CD1c-positive myeloid dendritic cell (primary cell): Measurements from ENCODE around the gene NCAM2.

ENCODE experiments used
- DNase-seq: peaks from one replicate; pipeline ENCODE4 v3.0.0-alpha.2; 2016; ENCODE audit errors: extremely low spot score

The NCAM2 gene

DNA sequence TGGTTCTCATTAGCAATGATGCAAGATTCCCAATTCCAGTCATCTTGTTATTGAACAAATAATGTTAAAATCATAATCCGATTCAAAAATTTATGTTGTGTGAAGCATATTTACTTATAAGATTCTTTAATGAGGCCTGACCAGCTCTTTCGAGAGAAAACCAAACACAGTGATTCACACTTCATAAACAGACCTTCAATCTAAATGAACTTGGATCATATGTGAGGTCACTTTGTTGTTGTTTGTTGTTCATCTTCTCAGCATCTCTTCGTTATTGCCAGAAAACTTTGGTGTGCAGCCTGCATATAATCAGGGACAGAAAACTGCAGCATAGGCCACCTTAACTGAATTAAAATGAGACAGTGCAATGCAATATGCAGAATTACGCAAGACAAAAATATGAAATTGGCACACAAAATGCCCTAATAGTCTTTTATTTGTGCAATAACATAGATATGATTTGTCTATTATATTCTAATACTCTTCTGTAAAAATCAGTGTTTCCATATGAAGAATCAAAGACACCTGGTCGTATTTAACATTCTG is 30.1 kb downstream of the NCAM2 start:
- DNase-seq: no peak

DNA sequence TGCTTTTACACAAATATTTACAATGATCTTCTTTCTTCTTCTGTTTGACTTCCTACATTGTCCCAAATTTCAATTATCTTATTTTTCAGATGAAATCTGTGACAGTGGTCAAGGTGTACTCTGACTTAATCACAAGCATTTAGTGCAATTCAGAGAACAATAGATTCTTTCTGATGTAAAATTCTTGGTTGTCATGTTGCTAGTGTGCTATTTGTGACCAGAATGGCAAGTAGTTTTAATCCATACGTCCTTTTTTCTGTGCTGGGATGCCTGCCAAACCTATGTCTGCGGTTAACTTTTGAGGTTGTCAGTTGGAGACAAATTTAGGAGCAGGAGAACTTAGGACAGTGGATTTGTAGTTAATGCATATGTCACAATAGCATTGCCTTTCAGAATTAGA is 31.0 kb downstream of the NCAM2 start:
- peak; percentile 7 for DNase-seq

DNA sequence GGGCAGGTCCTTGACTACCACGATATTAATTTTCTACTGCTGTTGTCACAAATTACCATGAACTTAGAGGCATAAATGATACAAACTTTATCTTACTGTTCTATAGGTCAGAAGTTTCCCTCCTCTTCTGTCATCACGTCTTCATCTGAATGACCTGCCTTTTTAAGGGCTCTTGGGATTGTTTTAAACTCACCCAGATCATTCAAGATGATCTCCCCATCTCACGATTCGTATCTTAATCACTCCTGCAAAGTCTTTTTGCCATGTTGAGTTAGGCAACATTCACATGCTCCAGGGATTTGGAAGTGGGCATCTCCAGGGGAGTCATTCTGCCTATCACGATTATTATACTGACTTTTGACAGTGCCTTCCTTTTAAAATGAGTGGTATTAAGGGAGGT is 32.1 kb downstream of the NCAM2 start:
- DNase-seq: no peak

DNA sequence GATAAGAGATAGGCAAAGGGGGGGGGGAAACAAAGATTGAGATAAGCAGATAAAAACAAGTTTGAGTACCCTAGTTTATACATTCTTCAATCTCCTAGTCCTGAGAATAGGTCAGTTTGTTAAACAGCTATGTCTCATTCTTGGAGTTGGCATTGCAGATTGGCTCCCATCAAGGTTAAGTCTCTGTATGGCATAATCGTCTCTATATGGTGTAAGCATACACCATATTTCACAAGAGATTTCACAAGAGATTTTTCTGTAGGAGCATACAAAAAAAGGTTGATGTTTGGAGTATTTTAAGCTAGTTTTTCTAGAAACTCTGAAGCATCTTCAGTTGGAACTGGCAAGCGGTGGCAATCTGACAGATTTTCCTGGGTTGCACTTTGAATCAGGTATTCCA is 35.8 kb downstream of the NCAM2 start:
- peak; percentile 11 for DNase-seq

DNA sequence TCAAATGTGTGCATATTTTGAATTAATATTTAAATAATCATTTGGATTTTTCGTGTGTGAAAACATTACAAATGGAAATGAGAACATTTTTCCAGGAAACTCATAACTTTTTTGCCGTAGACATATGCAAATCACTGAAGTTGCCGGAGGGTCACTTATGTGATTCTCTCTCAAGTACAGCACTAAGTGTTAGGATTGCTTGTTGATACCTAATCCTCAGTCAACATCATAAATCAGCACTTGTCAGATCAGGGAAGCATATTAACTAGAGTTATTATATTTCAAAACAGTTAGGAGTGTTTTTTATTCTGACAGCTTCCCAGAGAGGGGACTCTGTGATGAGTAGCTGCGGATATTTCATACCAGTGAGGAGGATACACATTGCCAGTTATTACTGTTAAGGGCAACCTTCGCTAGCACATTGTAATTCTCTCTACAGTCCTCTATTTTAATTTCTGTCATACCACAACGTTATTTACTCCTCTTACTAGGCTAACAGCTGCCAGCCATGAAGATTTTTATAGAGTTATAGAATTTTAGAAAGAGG is 41.5 kb downstream of the NCAM2 start:
- no peak for DNase-seq

DNA sequence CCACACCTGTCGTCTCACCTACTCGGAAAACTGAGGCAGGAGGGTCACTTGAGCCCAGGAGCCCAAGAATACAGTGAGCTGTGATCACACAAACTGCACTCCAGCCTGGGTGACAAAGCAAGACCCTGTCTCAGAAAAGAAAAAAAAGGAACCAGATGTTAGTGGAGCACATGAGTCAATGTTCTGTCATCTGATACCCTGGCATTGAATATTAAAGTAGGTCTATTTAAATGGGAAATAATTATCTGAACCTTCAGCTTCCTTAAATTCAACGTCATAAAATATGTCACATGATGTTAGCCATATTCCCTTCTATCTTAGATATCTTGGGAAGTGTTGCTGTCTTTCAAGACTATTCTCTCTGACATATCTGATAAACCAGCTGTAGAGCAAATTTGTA is 47.3 kb downstream of the NCAM2 start:
- peak; percentile 26 for DNase-seq

DNA sequence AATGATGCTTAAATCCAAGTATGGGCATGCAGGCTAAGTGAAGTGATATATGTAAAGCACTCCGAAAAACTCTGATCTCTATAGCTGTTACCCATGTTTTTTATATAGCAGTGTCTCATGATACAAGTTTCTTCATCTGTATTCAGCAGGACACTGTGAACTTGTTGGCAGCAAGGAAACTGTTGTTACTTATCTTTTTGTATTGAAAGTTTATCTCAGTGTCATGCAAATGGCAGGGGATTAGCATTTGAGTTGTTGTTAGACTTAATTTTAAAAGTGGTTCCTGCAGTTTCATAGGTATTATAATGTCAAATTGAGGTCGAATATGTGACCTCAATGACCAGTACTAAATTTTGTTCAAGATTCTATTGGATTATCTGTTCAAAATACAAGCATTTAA is 47.9 kb downstream of the NCAM2 start:
- DNase-seq: no peak

DNA sequence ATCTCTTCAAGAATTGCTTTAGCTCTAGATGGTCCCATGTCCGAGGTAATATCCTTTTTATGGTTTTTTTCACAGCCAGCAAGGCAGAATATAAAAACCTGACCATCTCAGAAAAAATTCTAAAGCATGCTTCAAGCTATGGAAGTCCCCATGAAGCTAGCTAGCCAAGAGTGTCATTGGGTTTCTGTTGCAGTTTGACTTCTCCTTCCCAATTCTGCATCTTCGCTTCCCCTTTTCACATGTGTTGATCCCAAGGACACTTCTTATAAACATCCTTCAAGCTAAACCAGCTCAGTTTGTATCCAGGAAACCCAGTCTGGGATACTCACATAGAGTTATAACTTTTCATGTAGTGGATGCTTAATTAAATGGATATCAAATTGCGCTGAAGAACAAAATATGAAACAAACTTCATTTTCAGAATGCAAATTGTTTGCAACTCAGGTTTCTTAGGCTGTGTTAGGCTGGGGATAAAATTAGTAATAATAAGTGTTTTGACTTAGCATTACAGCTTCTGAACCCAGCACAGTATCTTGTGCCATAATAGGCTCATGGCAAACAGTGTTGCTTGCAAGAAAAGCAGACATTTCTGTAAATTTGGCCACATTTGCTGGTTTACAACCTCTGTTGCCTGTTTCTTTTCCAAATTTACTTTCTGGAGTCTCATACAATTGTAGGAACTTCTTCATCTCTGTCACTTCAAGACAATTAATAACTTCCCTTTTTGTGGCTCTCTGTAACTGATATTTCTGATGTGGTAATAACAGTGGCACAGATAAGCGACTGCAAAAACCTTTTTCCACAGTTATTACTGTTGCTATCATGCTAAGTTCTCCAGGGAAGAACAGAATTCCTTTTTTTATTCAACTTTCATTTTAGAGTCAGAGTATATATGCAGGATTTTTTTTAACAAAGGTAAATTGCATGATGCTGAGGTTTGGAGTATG is 53.2 kb downstream of the NCAM2 start:
- DNase-seq: peak; percentile 76

DNA sequence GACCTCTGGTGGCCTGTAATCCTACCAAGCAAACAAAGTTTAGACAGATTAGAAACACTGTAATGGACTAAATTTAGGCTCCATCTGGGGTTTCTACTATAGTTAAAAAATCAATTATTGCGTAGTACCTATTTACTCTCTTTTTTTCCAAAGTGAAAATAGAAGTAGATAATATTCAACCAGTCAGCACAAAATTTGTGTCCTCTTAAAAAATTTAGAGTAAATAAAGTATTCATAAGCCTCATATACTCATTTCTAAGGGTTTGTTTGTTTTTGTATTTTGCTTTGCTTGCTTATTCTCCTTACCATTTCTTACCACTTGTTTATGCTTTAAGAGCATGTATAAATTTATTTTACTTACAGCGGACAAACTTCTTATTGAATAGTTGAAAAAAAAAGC is 54.5 kb downstream of the NCAM2 start:
- DNase-seq: no peak

DNA sequence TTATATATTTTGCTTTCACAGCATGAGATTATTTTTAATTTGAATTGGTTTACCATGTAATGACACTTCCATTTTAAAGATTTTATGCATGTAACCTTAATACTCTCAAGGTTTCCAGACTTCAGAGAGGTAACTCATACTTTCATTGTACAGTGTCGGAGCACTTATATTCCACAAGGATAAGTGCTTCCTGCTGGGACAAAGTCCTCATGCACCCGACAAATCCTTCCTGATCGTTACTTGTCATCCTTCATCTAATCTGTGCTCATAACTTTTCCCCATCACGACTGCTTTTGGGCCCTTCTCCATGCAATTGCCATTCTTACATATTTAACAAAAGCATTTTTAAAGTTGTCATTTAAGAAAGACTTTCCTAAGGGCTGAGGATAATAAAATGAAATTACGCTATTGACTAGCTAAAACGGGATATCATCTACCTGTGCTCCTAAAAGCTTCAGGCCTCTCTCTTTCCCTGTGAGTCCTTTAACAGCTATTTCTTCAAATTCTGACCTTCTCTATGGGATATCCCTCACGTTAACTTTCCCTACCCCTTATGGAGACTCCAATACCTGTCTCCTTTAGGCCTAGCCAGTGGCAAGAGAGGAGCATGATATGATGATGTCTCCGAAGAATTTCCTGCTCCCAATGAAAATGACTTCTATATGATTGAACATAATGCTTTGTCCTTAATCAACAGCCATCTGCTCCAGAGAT is 59.3 kb downstream of the NCAM2 start:
- no peak for DNase-seq

DNA sequence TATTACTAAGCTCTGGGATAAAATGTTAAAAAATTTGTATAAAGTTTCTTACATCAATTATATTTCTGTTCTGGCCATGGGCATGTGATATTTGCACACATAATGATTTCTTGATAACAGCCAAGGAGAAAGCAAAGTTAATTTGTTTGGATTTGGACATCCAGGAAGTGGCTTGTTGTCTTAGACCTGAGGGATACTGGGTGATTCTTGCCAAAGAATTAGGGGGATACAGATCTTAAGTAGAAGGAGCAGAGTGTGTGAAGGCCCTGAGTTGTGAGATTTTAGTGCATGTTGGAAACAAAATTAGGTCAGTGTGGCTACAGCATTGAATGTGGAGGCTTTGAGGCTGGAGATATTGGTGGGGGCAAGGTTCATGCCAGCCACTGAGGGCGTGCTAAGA is 65.6 kb downstream of the NCAM2 start:
- DNase-seq: no peak

DNA sequence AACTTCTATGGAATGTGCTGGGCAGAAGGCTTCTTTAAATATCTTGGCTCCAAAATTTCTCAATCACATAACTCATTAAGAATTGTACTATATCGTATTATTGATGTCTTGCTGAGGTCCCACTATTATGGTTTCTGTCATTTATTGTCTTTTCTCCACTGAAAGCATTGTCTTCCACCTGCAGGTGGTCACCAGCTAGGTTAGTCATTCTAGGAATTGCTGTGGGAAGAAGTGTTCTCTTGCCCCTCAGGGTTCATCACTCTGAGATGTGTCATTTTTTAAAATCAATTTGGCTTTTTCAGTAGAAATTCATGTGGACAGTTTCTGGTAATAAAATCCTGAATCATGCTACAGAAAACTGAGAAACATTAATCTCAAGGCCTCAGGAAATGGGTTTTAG is 66.1 kb downstream of the NCAM2 start:
- DNase-seq: no peak

DNA sequence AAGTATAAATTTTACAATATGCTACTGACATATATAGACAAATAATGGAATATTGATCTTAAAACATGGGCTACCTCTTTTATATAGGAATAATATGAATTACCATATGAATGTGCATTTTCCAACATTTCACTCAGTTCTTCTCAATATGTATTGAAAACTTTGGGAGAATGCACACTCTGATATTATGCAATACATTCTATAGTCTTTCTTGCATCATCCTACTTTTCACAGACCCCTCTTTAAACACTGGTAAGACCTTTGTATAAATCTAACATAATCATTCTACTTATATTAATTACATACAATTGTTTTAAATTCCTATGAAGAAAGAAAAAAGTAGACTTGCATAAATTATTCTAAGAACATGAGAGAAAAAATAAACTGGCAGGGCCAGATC is 69.2 kb downstream of the NCAM2 start:
- no peak for DNase-seq

DNA sequence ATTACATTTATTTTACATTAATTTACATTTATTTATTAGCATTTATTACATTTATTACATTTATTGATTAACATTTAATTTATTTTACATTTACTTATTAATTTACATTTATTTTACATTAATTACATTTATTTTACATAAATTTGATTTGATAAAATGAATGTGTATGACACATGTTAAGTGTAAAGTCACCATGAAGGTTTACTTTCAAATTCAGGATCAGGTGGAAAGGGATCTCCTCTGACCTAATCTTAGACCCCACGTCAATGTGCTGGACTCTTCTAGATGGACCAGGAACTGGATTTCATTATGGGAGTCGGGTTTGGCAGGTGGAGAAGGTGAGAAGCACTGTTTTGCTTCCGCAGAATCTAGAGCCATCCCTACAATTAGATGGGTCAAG is 76.1 kb downstream of the NCAM2 start:
- no peak for DNase-seq

DNA sequence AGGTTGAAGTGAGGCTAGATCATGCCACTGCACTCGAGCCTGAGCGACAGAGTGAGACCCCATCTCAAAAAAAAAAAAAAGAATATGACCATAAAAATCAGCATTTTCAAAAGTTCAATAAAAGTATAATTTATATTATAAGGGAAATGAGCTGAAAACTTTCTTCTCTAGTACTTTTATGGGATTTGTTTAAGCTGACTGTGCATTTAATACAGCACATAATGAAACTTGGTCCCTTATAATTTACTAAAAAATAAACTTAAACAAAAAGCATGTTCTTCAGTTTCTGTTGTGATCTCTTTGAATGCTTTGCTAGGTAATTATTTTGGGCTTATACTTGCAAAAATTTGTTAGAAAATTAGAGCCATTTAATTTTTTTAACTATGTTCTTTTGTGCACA is 77.8 kb downstream of the NCAM2 start:
- no peak for DNase-seq

DNA sequence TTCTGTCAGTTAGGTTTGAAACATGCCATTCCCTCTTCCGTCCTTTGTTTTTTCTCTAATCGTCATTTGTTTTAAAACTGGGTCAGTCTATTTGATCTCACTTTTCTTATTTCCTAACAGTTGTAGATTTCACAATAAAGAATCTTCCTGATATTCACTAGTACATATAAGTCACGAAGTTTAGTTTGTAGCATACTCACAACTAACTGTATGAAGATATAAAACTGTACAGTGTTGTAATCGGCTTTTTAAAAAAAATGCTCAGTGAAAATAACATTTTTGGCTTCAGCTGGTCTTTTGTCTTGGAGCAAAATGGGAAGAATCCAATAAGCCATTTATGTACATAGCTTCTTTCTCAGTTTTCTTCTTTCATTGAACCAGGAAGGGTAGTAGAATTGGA is 78.3 kb downstream of the NCAM2 start:
- DNase-seq: no peak

DNA sequence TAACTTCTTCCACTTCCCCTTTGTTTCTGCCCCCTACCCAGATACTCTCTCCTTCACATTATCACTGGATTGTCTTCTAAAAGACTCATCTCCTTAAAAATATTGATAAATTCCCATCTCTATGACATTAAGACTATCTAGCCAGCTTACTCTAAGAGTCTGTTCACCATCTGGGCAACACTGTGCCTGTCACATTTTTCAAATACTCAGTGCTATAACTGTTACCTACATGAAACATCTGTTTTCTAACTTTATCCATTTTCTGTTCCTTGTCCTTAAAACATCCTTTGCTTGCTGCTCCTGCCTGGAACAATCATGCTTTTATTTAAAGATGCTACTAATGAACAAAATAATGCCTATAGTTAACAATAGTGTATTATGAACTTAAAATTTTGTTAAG is 81.4 kb downstream of the NCAM2 start:
- no peak for DNase-seq

DNA sequence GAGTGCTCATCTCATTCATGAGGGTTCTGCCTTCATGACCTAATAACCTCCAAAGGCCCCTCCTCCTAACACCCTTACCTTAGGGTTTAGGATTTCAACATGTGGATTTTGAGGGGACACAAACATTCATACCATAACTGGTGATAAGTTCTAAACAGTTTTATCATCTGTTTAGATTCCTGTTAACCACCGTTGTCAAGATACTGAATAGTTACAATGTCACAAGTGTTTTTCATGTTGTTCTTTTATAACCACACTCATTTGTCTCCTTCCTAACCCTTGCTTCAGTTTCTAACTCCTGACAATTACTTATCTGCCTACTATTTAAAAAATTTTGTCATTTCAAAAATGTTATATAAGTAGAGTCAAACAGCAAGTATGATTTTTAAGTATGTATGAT is 86.0 kb downstream of the NCAM2 start:
- no peak for DNase-seq

DNA sequence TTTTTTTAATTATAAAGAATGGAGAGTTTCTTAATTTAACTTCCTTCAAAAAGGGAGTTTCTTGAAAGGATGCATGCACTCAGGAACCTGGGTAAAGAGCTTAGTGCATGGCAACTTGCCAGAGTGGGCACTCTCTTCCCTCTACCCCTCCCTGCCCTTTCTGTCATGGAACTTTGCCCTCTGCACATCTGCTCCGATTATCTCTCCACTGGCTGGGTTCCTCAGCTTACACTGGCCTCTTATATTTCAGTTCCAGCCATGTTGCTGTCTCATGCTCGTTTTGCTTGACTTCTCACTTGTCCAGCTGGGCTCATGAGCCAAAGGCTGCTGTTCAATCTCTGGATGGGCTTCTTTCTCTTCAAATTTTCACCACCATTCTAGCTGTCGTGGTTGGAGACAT is 87.0 kb downstream of the NCAM2 start:
- DNase-seq: no peak

DNA sequence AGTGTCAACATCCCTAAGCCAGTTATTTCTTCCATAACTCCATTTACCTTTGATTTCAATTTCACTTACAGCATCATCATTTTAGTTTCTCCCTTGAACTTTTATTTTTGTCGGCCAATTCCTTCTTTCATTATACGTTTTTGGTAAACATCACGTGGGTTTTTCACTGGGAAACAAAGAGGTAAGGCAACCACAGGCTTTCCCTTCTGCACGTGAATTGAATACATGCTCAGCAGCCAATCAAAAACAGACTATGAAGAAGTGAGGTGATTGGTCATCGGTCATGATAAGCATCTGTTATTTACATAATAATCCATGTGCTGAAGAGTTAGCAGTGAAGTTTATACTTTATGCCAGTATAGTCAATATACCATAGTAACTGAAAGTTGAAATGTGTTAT is 98.7 kb downstream of the NCAM2 start:
- no peak for DNase-seq

DNA sequence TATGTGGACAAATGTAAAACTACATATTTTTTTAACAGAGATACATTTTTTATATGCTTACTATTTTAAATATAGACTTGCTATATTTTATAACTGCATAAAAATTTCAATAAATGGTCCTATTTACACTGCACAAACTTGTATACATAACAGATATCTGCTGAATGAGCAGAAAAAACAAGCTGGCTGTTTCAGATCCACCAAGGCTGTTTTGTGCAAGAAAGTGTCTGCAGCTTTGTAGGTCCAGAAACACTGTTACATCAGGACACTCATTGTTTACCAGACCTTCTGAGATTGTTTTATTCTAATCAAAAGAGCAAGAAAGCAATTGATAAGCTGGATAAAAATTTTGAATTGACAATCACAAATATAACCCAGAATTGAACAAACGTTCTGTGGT is 99.3 kb downstream of the NCAM2 start:
- no peak for DNase-seq

DNA sequence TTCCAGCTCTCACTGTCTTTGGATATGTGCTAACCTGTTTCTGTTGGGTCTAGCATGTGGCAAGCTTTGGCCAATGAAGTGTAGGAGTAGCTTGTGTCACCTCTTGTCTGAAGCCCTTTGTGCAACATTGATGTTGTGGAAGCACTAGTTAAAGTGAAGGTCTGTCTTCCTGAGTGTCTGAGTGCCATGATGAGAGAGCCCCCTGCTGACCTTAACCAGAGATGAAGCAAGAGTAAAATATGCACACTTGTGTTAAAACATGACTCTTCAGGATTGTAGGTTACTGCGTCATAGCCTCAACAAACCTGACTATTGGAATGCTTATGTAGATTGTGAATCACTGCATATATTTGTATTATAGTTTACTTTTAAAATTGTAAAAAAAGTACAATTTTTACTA is 103.7 kb downstream of the NCAM2 start:
- DNase-seq: peak; percentile 44

DNA sequence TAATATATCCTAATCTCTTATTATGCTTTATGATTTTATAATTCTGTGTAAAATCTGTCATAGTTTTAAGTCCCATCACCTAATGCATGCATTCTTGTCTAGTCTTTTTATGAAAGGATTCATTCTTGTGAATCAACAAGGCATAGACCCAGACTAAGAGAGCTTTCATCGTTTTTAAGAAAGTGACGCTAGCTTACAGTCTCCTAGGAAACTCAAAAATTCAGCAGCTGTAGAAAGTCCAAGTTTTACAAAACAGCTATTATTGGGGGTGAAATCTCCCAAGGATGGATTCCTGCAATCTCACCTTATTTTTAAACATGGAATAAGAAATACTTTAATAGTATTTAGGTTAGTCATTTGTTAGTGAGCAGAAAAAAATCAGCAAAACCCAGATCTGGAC is 104.7 kb downstream of the NCAM2 start:
- DNase-seq: no peak
